HG03139 (cell line): ENCODE results near the gene FAM120B.

Source experiments
- ATAC-seq: cut with Tn5 transposase; IDR thresholded peaks from one replicate; pipeline ENCODE4 v1.9.1; 2021; ENCODE audit not compliant: unreplicated experiment

FAM120B gene

GRCh38 chr6:170453586-170454511 lies 147.3 kb downstream of the FAM120B start:
- ATAC-seq = no peak

- ATAC-seq = no peak
Observed at GRCh38 chr6:170454512-170455285, 148.1 kb downstream of the FAM120B start.

DNA sequence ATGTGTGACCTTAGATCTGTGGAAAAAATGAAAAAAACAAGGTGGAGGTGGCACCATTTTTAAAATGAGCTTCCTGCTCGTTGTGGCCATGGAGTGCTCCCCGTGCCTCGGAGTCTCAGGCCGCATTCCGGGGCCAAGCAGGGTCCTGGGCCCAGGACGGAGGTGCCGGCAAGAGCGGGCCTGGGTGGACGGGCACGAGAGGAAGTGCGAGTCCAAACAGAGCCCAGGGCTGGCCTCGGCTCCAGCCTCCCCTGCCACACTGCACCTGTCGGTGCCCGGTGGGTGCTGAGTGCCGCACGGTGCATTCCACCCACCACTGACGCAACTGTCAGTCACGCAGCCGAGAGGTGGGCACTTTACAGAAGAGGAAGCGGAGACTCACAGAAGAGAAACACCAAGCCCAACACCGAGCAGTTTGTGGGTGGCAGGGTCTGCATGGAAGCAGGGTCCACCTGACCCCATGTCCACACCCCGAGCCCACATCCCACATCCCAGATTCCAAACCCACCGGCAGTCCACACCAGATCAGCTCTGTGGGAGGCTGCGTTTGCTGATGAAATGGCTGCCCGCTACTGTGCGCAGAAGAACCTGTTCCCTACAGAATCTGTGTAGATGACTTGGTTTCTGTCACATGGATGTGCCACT lies 148.9 kb downstream of the FAM120B start:
- no peak for ATAC-seq

GRCh38 chr6:170456334-170456733 lies 149.8 kb downstream of the FAM120B start:
- ATAC-seq = no peak
